IMR-90 (cell line): ENCODE measurements around the gene FNDC1. TPM values are rescaled to one million over a fixed set of nuclear protein-coding genes. Genes with fewer than 3 reads are reported as not detected.

Experiments
- ATAC-seq: fragments of 200-7000 bp; cut with Tn5 transposase; 2 replicates; pipeline ENCODE4 v1.9.1; 2020; ENCODE audit warnings: low read depth, mild to moderate bottlenecking, moderate library complexity
- BruUV-seq: library from RNA; stranded (reverse); fragments of 400-500 nt; replicated peaks from 2 replicates; lab custom pipeline; 2021; lab: Mats Ljungman, UMichigan
- CTCF ChIA-PET: fragments of 300-600 bp; formaldehyde crosslinking; extraction: SDS; loops from one replicate; lab custom pipeline; 2021; ENCODE audit warnings: antibody characterized with exemption; lab: Yijun Ruan, JAX
- POLR2A ChIA-PET: fragments of 300-600 bp; sonication (Branson Sonifier 250); formaldehyde crosslinking; loops from one replicate; lab custom pipeline; 2022; ENCODE audit warnings: antibody characterized with exemption; ENCODE audit not compliant: unreplicated experiment; lab: Charles Lee
- DNase-seq: peaks from one replicate; pipeline ENCODE4 v3.0.0; 2013
- H2AFZ ChIP-seq: replicated peaks from 2 replicates; pipeline ENCODE3; 2013; ENCODE audit warnings: low read length, mild to moderate bottlenecking; ENCODE audit not compliant: poor library complexity
- H2AK5ac ChIP-seq: 2 replicates; pipeline ENCODE4 v1.6.1; 2013; ENCODE audit warnings: low read depth, low read length, inconsistent platforms
- H2AK9ac ChIP-seq: replicated peaks from 2 replicates; pipeline ENCODE3; 2013; ENCODE audit warnings: mild to moderate bottlenecking, low read depth, low read length, moderate library complexity; ENCODE audit not compliant: poor library complexity
- H2BK120ac ChIP-seq: 2 replicates; pipeline ENCODE4 v1.6.1; 2013; ENCODE audit warnings: low read depth, low read length, inconsistent platforms
- H2BK15ac ChIP-seq: 3 replicates; pipeline ENCODE4 v1.6.1; 2013; ENCODE audit warnings: low read depth, low read length, inconsistent platforms
- H2BK20ac ChIP-seq: 2 replicates; pipeline ENCODE4 v1.6.1; 2013; ENCODE audit warnings: low read depth, mild to moderate bottlenecking, inconsistent platforms, low read length, moderate library complexity
- H2BK5ac ChIP-seq: 2 replicates; pipeline ENCODE4 v1.6.1; 2013; ENCODE audit warnings: mild to moderate bottlenecking, low read depth, low read length, inconsistent platforms; ENCODE audit not compliant: poor library complexity, severe bottlenecking
- H3K14ac ChIP-seq: replicated peaks from 2 replicates; pipeline ENCODE4 v1.6.1; 2013; ENCODE audit warnings: low read depth, low read length, inconsistent platforms
- H3K18ac ChIP-seq: 2 replicates; pipeline ENCODE4 v1.6.1; 2013; ENCODE audit warnings: low read depth, low read length, control low read depth
- H3K23ac ChIP-seq: 2 replicates; pipeline ENCODE4 v1.6.1; 2013; ENCODE audit warnings: low read depth, low read length, inconsistent platforms
- H3K27ac ChIP-seq: 2 replicates; pipeline ENCODE4 v1.5.1; 2013; ENCODE audit warnings: mild to moderate bottlenecking, control low read depth, low read length; ENCODE audit not compliant: insufficient read depth
- H3K27me3 ChIP-seq: 2 replicates; pipeline ENCODE4 v1.6.1; 2013; ENCODE audit warnings: low read length; ENCODE audit not compliant: control insufficient read depth, insufficient read depth
- H3K36me3 ChIP-seq: 2 replicates; pipeline ENCODE4 v1.6.1; 2013; ENCODE audit warnings: low read length, mixed read lengths; ENCODE audit not compliant: control insufficient read depth, insufficient read depth
- H3K4ac ChIP-seq: 2 replicates; pipeline ENCODE4 v1.6.1; 2013; ENCODE audit warnings: low read depth, low read length, inconsistent platforms
- H3K4me1 ChIP-seq: 2 replicates; pipeline ENCODE4 v1.6.1; 2013; ENCODE audit warnings: low read length, mixed read lengths; ENCODE audit not compliant: control insufficient read depth, insufficient read depth
- H3K4me2 ChIP-seq: 2 replicates; pipeline ENCODE4 v1.6.1; 2013; ENCODE audit warnings: low read depth, mild to moderate bottlenecking, control low read depth, low read length, moderate library complexity
- H3K4me3 ChIP-seq: 2 replicates; pipeline ENCODE4 v1.5.1; 2013; ENCODE audit warnings: low read depth, mild to moderate bottlenecking, control low read depth, low read length, moderate library complexity; ENCODE audit not compliant: insufficient read depth
- H3K56ac ChIP-seq: 2 replicates; pipeline ENCODE4 v1.6.1; 2013; ENCODE audit warnings: low read length, inconsistent platforms; ENCODE audit not compliant: insufficient read depth; ENCODE audit errors: extremely low read depth
- H3K79me1 ChIP-seq, 2 experiments: 2 replicates each; pipeline ENCODE4 v1.6.1; 2013; ENCODE audit warnings: low read length in 2 of 2, inconsistent platforms in 1 of 2, low read depth in 1 of 2
- H3K9ac ChIP-seq: 2 replicates; pipeline ENCODE4 v1.6.1; 2013; ENCODE audit warnings: low read depth, low read length, control low read depth
- H3K9me1 ChIP-seq: 2 replicates; pipeline ENCODE4 v1.6.1; 2013; ENCODE audit warnings: low read length, inconsistent platforms; ENCODE audit not compliant: insufficient read depth
- H3K9me3 ChIP-seq: 2 replicates; pipeline ENCODE4 v1.6.1; 2013; ENCODE audit warnings: low read length; ENCODE audit not compliant: control insufficient read depth, insufficient read depth
- H4K20me1 ChIP-seq: 2 replicates; pipeline ENCODE4 v1.6.1; 2013; ENCODE audit warnings: low read length, inconsistent platforms; ENCODE audit not compliant: insufficient read depth
- H4K5ac ChIP-seq: 2 replicates; pipeline ENCODE4 v1.6.1; 2013; ENCODE audit warnings: mild to moderate bottlenecking, low read depth, low read length, control low read depth
- H4K8ac ChIP-seq, 2 experiments: 2 replicates each; pipeline ENCODE4 v1.6.1; 2013; ENCODE audit warnings: low read depth in 2 of 2, low read length in 2 of 2, control low read depth in 1 of 2, inconsistent platforms in 1 of 2
- H4K91ac ChIP-seq: 2 replicates; pipeline ENCODE4 v1.6.1; 2013; ENCODE audit warnings: low read depth, low read length, inconsistent platforms; ENCODE audit not compliant: insufficient read depth
- BHLHE40 ChIP-seq: fragments of 150-350 bp; IDR thresholded peaks from 2 replicates; pipeline ENCODE4 v1.6.1; 2016; ENCODE audit warnings: mild to moderate bottlenecking, low read depth, low read length
- CEBPB ChIP-seq: IDR thresholded peaks from 2 replicates; pipeline ENCODE4 v1.6.1; 2012; ENCODE audit warnings: low read depth, low read length, improper control_type of control experiment
- CHD1 ChIP-seq: IDR thresholded peaks from 2 replicates; pipeline ENCODE4 v1.6.1; 2012; ENCODE audit warnings: low read depth, low read length, improper control_type of control experiment
- FOS ChIP-seq: fragments of 150-350 bp; IDR thresholded peaks from 2 replicates; pipeline ENCODE4 v1.6.1; 2016; ENCODE audit warnings: low read depth, low read length
- MAFK ChIP-seq: IDR thresholded peaks from 2 replicates; pipeline ENCODE4 v1.6.1; 2012; ENCODE audit warnings: low read depth, low read length, improper control_type of control experiment
- MAZ ChIP-seq: IDR thresholded peaks from 2 replicates; pipeline ENCODE4 v1.6.1; 2012; ENCODE audit warnings: low read depth, mild to moderate bottlenecking, low read length, improper control_type of control experiment, moderate library complexity, borderline replicate concordance
- MXI1 ChIP-seq: IDR thresholded peaks from 2 replicates; pipeline ENCODE4 v1.6.1; 2012; ENCODE audit warnings: low read depth, mild to moderate bottlenecking, low read length, moderate library complexity, borderline replicate concordance
- NFE2L2 ChIP-seq: fragments of 150-350 bp; IDR thresholded peaks from 2 replicates; pipeline ENCODE4 v1.6.1; 2016; ENCODE audit warnings: low read depth, mild to moderate bottlenecking, low read length
- POLR2A ChIP-seq: IDR thresholded peaks from 2 replicates; pipeline ENCODE4 v1.6.1; 2012; ENCODE audit warnings: mild to moderate bottlenecking, low read depth, low read length
- RAD21 ChIP-seq: IDR thresholded peaks from 2 replicates; pipeline ENCODE4 v1.6.1; 2012; ENCODE audit warnings: low read length, improper control_type of control experiment
- RCOR1 ChIP-seq: IDR thresholded peaks from 2 replicates; pipeline ENCODE4 v1.6.1; 2012; ENCODE audit warnings: mild to moderate bottlenecking, low read length, improper control_type of control experiment; ENCODE audit not compliant: insufficient replicate concordance
- RFX5 ChIP-seq: IDR thresholded peaks from 2 replicates; pipeline ENCODE4 v1.8.0; 2012; ENCODE audit warnings: low read depth, mild to moderate bottlenecking, low read length, moderate library complexity
- SMC3 ChIP-seq: fragments of 150-350 bp; IDR thresholded peaks from 2 replicates; pipeline ENCODE4 v1.6.1; 2016; ENCODE audit warnings: low read depth, mild to moderate bottlenecking, antibody characterized with exemption, low read length, moderate library complexity
- WGBS, 2 experiments: methylation state at CpG; one replicate each; pipeline versions ENCODE4 v1.1.5 to v1.1.7; 2013; ENCODE audit warnings: missing lambda C conversion rate in 2 of 2; ENCODE audit not compliant: insufficient read length in 1 of 2; ENCODE audit errors: extremely low coverage in 2 of 2; 5-methylcytosine and 5-hydroxymethylcytosine counted together
- dilution Hi-C: fragments of 300-500 bp; cut with HindIII; formaldehyde crosslinking; loops from one replicate; pipeline ENCODE4 v1.14.3; 2018; ENCODE audit warnings: low sequenced_read_pairs; ENCODE audit not compliant: unreplicated experiment
- in situ Hi-C: fragments of 300-500 bp; cut with MboI; formaldehyde crosslinking; loops from 3 replicates; pipeline ENCODE4 v1.14.3; 2019; ENCODE audit warnings: low sequenced_read_pairs, inconsistent platforms, mixed read lengths
- intact Hi-C: fragments of 100-400 bp; cut with micrococcal nuclease; formaldehyde crosslinking; loops from 2 replicates; pipeline ENCODE4 v1.10.0; 2022
- polyA plus RNA-seq, 3 experiments: library from polyadenylated mRNA; depleted of rRNA; stranded (reverse); fragments of >200 nt; gene quantifications; 2 replicates each; pipeline ENCODE4 v1.2.3, GENCODE V29; 2012; ENCODE audit warnings: low replicate concordance in 1 of 3
- total RNA-seq: library from RNA; depleted of rRNA; stranded (reverse); fragments of >200 nt; gene quantifications from 2 replicates; pipeline ENCODE4 v1.2.3, GENCODE V29; 2012
- TF ChIP-seq, protein P1 (sequence below): fragments of 150-350 bp; IDR thresholded peaks from 2 replicates; pipeline ENCODE4 v1.6.1; 2017; ENCODE audit warnings: mild to moderate bottlenecking, antibody characterized with exemption, low read length, low read depth
- TF ChIP-seq, protein P2 (sequence below): fragments of 150-350 bp; IDR thresholded peaks from 2 replicates; pipeline ENCODE4 v1.6.1; 2016; ENCODE audit warnings: low read depth, mild to moderate bottlenecking, low read length, moderate library complexity, borderline replicate concordance
- TF ChIP-seq, protein P3 (sequence below): conservative IDR thresholded peaks from 2 replicates; pipeline ENCODE4 v1.5.1; 2012; ENCODE audit warnings: mild to moderate bottlenecking, low read depth, low read length, improper control_type of control experiment

FNDC1 gene
- total and polyA plus RNA-seq, 2 of the 4 experiments (the other 2 are of a cell fraction), result 0.03 TPM; not detected in 1

DNA sequence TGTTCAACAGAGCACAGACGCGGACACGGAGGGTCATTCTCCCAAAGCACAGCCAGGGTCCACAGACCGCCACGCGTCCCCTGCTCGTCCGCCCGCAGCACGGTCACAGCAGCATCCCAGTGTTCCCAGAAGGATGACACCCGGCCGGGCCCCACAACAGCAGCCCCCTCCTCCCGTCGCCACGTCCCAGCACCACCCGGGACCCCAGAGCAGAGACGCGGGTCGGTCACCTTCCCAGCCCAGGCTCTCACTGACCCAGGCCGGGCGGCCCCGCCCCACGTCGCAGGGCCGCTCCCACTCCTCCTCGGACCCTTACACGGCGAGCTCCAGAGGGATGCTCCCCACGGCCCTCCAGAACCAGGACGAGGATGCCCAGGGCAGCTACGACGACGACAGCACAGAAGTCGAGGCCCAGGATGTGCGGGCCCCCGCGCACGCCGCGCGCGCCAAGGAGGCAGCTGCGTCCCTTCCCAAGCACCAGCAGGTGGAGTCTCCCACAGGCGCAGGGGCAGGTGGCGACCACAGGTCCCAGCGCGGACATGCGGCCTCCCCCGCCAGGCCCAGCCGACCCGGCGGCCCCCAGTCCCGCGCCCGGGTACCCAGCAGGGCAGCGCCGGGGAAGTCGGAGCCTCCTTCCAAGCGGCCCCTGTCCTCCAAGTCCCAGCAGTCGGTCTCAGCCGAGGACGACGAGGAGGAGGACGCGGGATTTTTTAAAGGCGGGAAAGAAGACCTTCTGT lies 64.3 kb downstream of the FNDC1 start:
- Histone ChIP-seq H3K27ac (no peak overlapping the region), H2AFZ (no peak overlapping the region), H2BK15ac (no peak overlapping the region), H3K23ac (no peak overlapping the region), H3K18ac (no peak overlapping the region), H2BK20ac (no peak overlapping the region), H3K14ac (no peak overlapping the region), H2AK5ac (no peak overlapping the region), H2BK120ac (no peak overlapping the region), H4K8ac (no peak overlapping the region), H2BK5ac (no peak overlapping the region), H3K56ac (no peak overlapping the region), H4K20me1 (no peaks in the 10 kb centered on the region), H3K4me2 (no peak overlapping the region), H4K91ac (no peak overlapping the region), H3K4ac (no peak overlapping the region), H3K9ac (no peak overlapping the region), H3K79me1 (no peaks in the 10 kb centered on the region), H3K27me3 (peaks cover 13% of the 10 kb centered on the region), H4K5ac (no peak overlapping the region), H2AK9ac (no peak overlapping the region), H3K4me3 (no peak overlapping the region), H3K36me3 (no peaks in the 10 kb centered on the region), H3K4me1 (no peaks in the 10 kb centered on the region), H3K9me1 (no peaks in the 10 kb centered on the region), H3K9me3 (no peaks in the 10 kb centered on the region)
- no TSS peak for BruUV-seq
- DNase-seq (no peak), ATAC-seq (no peak)
- dilution Hi-C loops (no loop called here), in situ Hi-C loops (no loop called here), intact Hi-C loops (no loop called here)
- CTCF ChIA-PET, result no interaction called here
- WGBS, 2 experiments, result 12% methylated on average over 34 of the region's 66 CpGs; no CpG with 5 or more reads in 1 of the 2 experiments
- POLR2A ChIA-PET, result no interaction called here
- TF ChIP-seq CHD1 (no peak), FOS (no peak), RAD21 (no peak), RFX5 (no peak), BHLHE40 (no peak), RCOR1 (no peak), POLR2A (no peak), NFE2L2 (no peak), MAZ (no peak), CEBPB (no peak), MAFK (no peak), MXI1 (no peak), SMC3 (no peak)
- TF ChIP-seq, protein P1, sequence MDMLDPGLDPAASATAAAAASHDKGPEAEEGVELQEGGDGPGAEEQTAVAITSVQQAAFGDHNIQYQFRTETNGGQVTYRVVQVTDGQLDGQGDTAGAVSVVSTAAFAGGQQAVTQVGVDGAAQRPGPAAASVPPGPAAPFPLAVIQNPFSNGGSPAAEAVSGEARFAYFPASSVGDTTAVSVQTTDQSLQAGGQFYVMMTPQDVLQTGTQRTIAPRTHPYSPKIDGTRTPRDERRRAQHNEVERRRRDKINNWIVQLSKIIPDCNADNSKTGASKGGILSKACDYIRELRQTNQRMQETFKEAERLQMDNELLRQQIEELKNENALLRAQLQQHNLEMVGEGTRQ, result no peak
- TF ChIP-seq, protein P2, sequence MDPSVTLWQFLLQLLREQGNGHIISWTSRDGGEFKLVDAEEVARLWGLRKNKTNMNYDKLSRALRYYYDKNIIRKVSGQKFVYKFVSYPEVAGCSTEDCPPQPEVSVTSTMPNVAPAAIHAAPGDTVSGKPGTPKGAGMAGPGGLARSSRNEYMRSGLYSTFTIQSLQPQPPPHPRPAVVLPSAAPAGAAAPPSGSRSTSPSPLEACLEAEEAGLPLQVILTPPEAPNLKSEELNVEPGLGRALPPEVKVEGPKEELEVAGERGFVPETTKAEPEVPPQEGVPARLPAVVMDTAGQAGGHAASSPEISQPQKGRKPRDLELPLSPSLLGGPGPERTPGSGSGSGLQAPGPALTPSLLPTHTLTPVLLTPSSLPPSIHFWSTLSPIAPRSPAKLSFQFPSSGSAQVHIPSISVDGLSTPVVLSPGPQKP, result no peak
- TF ChIP-seq, protein P3, sequence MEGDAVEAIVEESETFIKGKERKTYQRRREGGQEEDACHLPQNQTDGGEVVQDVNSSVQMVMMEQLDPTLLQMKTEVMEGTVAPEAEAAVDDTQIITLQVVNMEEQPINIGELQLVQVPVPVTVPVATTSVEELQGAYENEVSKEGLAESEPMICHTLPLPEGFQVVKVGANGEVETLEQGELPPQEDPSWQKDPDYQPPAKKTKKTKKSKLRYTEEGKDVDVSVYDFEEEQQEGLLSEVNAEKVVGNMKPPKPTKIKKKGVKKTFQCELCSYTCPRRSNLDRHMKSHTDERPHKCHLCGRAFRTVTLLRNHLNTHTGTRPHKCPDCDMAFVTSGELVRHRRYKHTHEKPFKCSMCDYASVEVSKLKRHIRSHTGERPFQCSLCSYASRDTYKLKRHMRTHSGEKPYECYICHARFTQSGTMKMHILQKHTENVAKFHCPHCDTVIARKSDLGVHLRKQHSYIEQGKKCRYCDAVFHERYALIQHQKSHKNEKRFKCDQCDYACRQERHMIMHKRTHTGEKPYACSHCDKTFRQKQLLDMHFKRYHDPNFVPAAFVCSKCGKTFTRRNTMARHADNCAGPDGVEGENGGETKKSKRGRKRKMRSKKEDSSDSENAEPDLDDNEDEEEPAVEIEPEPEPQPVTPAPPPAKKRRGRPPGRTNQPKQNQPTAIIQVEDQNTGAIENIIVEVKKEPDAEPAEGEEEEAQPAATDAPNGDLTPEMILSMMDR, result no peak
